Osteoblast (primary cell): ENCODE measurements around the gene C20orf204. TPM values are rescaled to one million over a fixed set of nuclear protein-coding genes. Genes with fewer than 3 reads are reported as not detected.

ENCODE experiments used
- small RNA-seq: library from RNA; depleted of rRNA; stranded (forward); fragments of <200 nt; gene quantifications from one replicate; pipeline ENCODE3, GENCODE V24; 2012
- total RNA-seq: library from RNA; depleted of rRNA; stranded (reverse); fragments of >200 nt; gene quantifications from 2 replicates; pipeline ENCODE4 v1.2.3, GENCODE V29; 2012

The C20orf204 gene
- total RNA-seq, 1 donor: 1.1 TPM

Small RNA genes lying within 50 kb of the gene (small RNA-seq; reads per million reads assigned to genes)
- gene AL355803.1 (not detected), gene MIR6813 (0.45 reads per million)

Other genes with a start within 250 kb of the C20orf204 start
- under 0.01 and 0.36 TPM in 2 replicates for gene ZBTB46, start 204.9 kb upstream of the C20orf204 start, total RNA-seq
- gene ABHD16B, start 174.7 kb upstream of the C20orf204 start, total RNA-seq: not detected in 2 replicates
- gene TPD52L2, start 170.9 kb upstream of the C20orf204 start, total RNA-seq: 99.6 and 115 TPM in 2 replicates
- gene DNAJC5, start 141.1 kb upstream of the C20orf204 start, total RNA-seq: 41.5 and 53.9 TPM in 2 replicates
- 21.0 and 23.9 TPM in 2 replicates for gene UCKL1, start 79.8 kb upstream of the C20orf204 start, total RNA-seq
- gene ZNF512B, start 66.3 kb upstream of the C20orf204 start, total RNA-seq: 12.1 and 14.5 TPM in 2 replicates
- gene SAMD10, start 56.5 kb upstream of the C20orf204 start, total RNA-seq: 0.59 and 1.4 TPM in 2 replicates
- 47.1 and 56.1 TPM in 2 replicates for gene PRPF6, start 55.0 kb upstream of the C20orf204 start, total RNA-seq
- under 0.01 TPM in 2 replicates for gene SOX18, start 13.5 kb downstream of the C20orf204 start, total RNA-seq
- 28.9 and 31.5 TPM in 2 replicates for gene TCEA2, start 27.0 kb downstream of the C20orf204 start, total RNA-seq
- 5.3 and 6.9 TPM in 2 replicates for gene RGS19, start 43.3 kb downstream of the C20orf204 start, total RNA-seq
- 0.59 and 0.72 TPM in 2 replicates for gene OPRL1, start 43.9 kb downstream of the C20orf204 start, total RNA-seq
- gene LKAAEAR1, start 48.2 kb downstream of the C20orf204 start, total RNA-seq: 0.72 TPM in 1 of 2 replicates, not detected in the other
- gene NPBWR2, start 71.4 kb downstream of the C20orf204 start, total RNA-seq: not detected in 2 replicates
- gene MYT1, start 128.3 kb downstream of the C20orf204 start, total RNA-seq: not detected in 2 replicates
- gene PCMTD2, start 219.6 kb downstream of the C20orf204 start, total RNA-seq: 51.0 and 59.4 TPM in 2 replicates